SK-N-SH (cell line): ENCODE measurements around the gene ESPNL. TPM values are rescaled to one million over a fixed set of nuclear protein-coding genes. Genes with fewer than 3 reads are reported as not detected.

Source experiments
- CTCF ChIA-PET: fragments of 300-600, 350-600 bp; formaldehyde crosslinking; extraction: SDS; loops from one replicate; lab custom pipeline; 2021; lab: Yijun Ruan, JAX
- POLR2A ChIA-PET: fragments of 350-600 bp; sonication (Branson Sonifier 250); formaldehyde crosslinking; extraction: SDS; loops from one replicate; lab custom pipeline; 2020; ENCODE audit warnings: antibody characterized with exemption, inconsistent platforms; lab: Yijun Ruan, JAX
- DNase-seq: peaks from one replicate; pipeline ENCODE4 v3.0.0; 2012
- H2AFZ ChIP-seq: fragments of 200-600 bp; sonication (generic); 2 replicates; pipeline ENCODE4 v1.8.1; 2016; ENCODE audit warnings: antibody characterized with exemption, mild to moderate bottlenecking, low read depth
- H3F3A ChIP-seq: fragments of 200-600 bp; sonication (generic); replicated peaks from 2 replicates; pipeline ENCODE3; 2016; ENCODE audit warnings: antibody characterized with exemption, mild to moderate bottlenecking; ENCODE audit not compliant: insufficient read depth
- H3K27ac ChIP-seq, 2 experiments: fragments of 200-500 bp in 1 of 2; fragments of 200-600 bp in 1 of 2; sonication (Bioruptor generic) in 1 of 2; sonication (generic), shearing (Covaris generic) in 1 of 2; 2 replicates each; pipeline versions ENCODE4 v1.5.1 to v1.6.1; 2014 to 2016; ENCODE audit warnings: low read depth in 2 of 2, inconsistent platforms in 1 of 2, low read length in 1 of 2, mild to moderate bottlenecking in 1 of 2, mixed read lengths in 1 of 2
- H3K27me3 ChIP-seq: fragments of 200-600 bp; sonication (generic), shearing (Covaris generic); 2 replicates; pipeline ENCODE4 v1.6.1; 2016; ENCODE audit warnings: mixed run types; ENCODE audit not compliant: insufficient read depth
- H3K36me3 ChIP-seq, 2 experiments: fragments of 200-500 bp in 1 of 2; fragments of 200-600 bp in 1 of 2; sonication (Bioruptor generic) in 1 of 2; sonication (generic) in 1 of 2; replicated peaks in 1 of 2; 2 replicates each; pipeline versions ENCODE3 to v1.5.1; 2014 to 2016; ENCODE audit warnings: low read length in 1 of 2, mild to moderate bottlenecking in 1 of 2; ENCODE audit not compliant: insufficient read depth in 2 of 2, control insufficient read depth in 1 of 2
- H3K4me1 ChIP-seq, 2 experiments: fragments of 200-500 bp in 1 of 2; fragments of 200-600 bp in 1 of 2; sonication (Bioruptor generic) in 1 of 2; sonication (generic), shearing (Covaris generic) in 1 of 2; 2 replicates each; pipeline versions ENCODE4 v1.5.1 to v1.6.1; 2014 to 2016; ENCODE audit warnings: low read depth in 1 of 2, low read length in 1 of 2, mixed run types in 1 of 2; ENCODE audit not compliant: insufficient read depth in 2 of 2, control insufficient read depth in 1 of 2
- H3K4me2 ChIP-seq: fragments of 200-600 bp; sonication (generic), shearing (Covaris generic); 2 replicates; pipeline ENCODE4 v1.6.1; 2017; ENCODE audit warnings: mixed run types
- H3K4me3 ChIP-seq, 2 experiments: fragments of 200-500 bp in 1 of 2; fragments of 200-600 bp in 1 of 2; sonication (Bioruptor generic) in 1 of 2; sonication (generic), shearing (Covaris generic) in 1 of 2; 2 replicates each; pipeline versions ENCODE4 v1.5.1 to v1.8.1; 2014 to 2016; ENCODE audit warnings: low read depth in 2 of 2, inconsistent platforms in 1 of 2, low read length in 1 of 2, mild to moderate bottlenecking in 1 of 2, mixed read lengths in 1 of 2, moderate library complexity in 1 of 2
- H3K79me2 ChIP-seq: fragments of 200-600 bp; sonication (generic); 2 replicates; pipeline ENCODE4 v1.8.1; 2017; ENCODE audit warnings: mild to moderate bottlenecking; ENCODE audit not compliant: insufficient read depth
- H3K9ac ChIP-seq: fragments of 200-600 bp; sonication (generic); 2 replicates; pipeline ENCODE4 v1.6.1; 2017; ENCODE audit warnings: mixed run types
- H3K9me2 ChIP-seq: fragments of 200-600 bp; sonication (generic); 2 replicates; pipeline ENCODE4 v1.6.1; 2017; ENCODE audit warnings: mixed run types
- H3K9me3 ChIP-seq: fragments of 200-600 bp; sonication (generic); 2 replicates; pipeline ENCODE4 v1.6.1; 2017; ENCODE audit warnings: mixed run types, mild to moderate bottlenecking, moderate library complexity
- H4K20me1 ChIP-seq: fragments of 200-600 bp; sonication (generic); 2 replicates; pipeline ENCODE4 v1.6.1; 2017; ENCODE audit warnings: mild to moderate bottlenecking, mixed run types; ENCODE audit not compliant: insufficient read depth
- EP300 ChIP-seq, 2 experiments: IDR thresholded peaks; 2 replicates each; pipeline versions ENCODE4 v1.4.0 to v1.6.1; 2012; ENCODE audit warnings: borderline replicate concordance in 1 of 2, low read depth in 1 of 2, low read length in 1 of 2
- EZH2phosphoT487 ChIP-seq: fragments of 200-600 bp; sonication (generic); IDR thresholded peaks from 2 replicates; pipeline ENCODE4 v1.6.1; 2017; ENCODE audit warnings: low read depth, mixed run types, mild to moderate bottlenecking, antibody characterized with exemption, moderate library complexity, borderline replicate concordance
- GABPA ChIP-seq: IDR thresholded peaks from 2 replicates; pipeline ENCODE4 v1.4.0; 2012; ENCODE audit warnings: low read depth, mild to moderate bottlenecking
- NRF1 ChIP-seq: IDR thresholded peaks from 2 replicates; pipeline ENCODE4 v1.6.1; 2012; ENCODE audit warnings: low read depth, mild to moderate bottlenecking, low read length
- RFX5 ChIP-seq: IDR thresholded peaks from 2 replicates; pipeline ENCODE4 v1.6.1; 2012; ENCODE audit warnings: mild to moderate bottlenecking, improper control_type of control experiment, low read length
- RXRA ChIP-seq: IDR thresholded peaks from 2 replicates; pipeline ENCODE4 v1.4.0; 2012; ENCODE audit warnings: low read depth, mild to moderate bottlenecking, borderline replicate concordance
- YY1 ChIP-seq: IDR thresholded peaks from 2 replicates; pipeline ENCODE4 v1.4.0; 2012; ENCODE audit warnings: low read depth, mild to moderate bottlenecking
- whole genome bisulfite sequencing: methylation state at CpG from one replicate; pipeline ENCODE4 v1.1.6; 2017; ENCODE audit warnings: low lambda C conversion rate; 5-methylcytosine and 5-hydroxymethylcytosine counted together
- polyA plus RNA-seq, 3 experiments: library from polyadenylated mRNA; depleted of rRNA; stranded (reverse); fragments of >200 nt; gene quantifications; 2 replicates each; pipeline ENCODE4 v1.2.3, GENCODE V29; 2012
- TF ChIP-seq, protein P1 (sequence below): IDR thresholded peaks from 2 replicates; pipeline ENCODE4 v1.4.0; 2012; ENCODE audit warnings: low read depth
- TF ChIP-seq, protein P2 (sequence below): IDR thresholded peaks from 2 replicates; pipeline ENCODE4; 2012
- TF ChIP-seq, protein P3 (sequence below): IDR thresholded peaks from 2 replicates; pipeline ENCODE4 v1.6.1; 2012; ENCODE audit warnings: mild to moderate bottlenecking, low read depth, low read length, moderate library complexity
- TF ChIP-seq, protein P4 (sequence below): fragments of 150-350 bp; IDR thresholded peaks from 2 replicates; pipeline ENCODE4 v1.6.1; 2017; ENCODE audit warnings: antibody characterized with exemption, low read length, low read depth, borderline replicate concordance

Gene ESPNL
- polyA plus RNA-seq, 1 of the 3 experiments (the other 2 are of a cell fraction) = 0.05 TPM

DNA sequence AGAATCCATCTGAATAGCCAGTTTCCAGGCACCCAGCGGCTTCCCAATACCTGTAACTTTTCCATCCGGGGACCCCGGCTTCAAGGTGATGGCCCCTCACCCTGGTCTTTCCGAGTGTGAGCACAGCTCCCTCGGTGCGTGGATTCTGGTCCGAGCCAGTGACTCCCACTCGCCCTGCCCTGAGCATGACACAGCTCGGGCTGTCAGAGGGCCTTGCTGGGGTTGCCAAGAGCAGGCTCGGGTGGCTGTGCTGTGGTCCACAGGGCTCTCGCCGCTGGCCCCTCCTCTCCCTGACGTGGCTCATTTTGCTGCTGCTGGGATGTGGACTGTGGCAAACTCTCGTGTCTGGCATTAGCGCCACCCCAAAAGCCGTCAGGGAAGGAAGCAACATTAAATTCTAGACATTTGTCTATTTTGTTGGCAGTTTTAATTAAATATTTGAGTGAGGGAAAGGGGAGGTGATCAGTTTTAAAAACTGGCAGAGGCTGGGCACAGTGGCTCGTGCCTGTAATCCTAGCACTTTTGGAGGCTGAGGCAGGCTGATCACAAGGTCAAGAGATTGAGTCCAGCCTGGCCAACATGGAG is 5.6 kb upstream of the ESPNL start:
- Histone ChIP-seq H3K79me2 (no peaks in the 10 kb centered on the region), H3K9me2 (no peaks in the 10 kb centered on the region), H3K9ac (no peak overlapping the region), H2AFZ (no peak overlapping the region), H3K9me3 (no peaks in the 10 kb centered on the region), H3K27ac (no peak overlapping the region), H3F3A (no peaks in the 10 kb centered on the region), H3K4me2 (no peak overlapping the region), H3K27me3 (no peaks in the 10 kb centered on the region), H3K36me3 (no peaks in the 10 kb centered on the region), H3K4me1 (peaks cover 3% of the 10 kb centered on the region in 2 experiments; a peak in 2 of 4 replicates), H4K20me1 (no peaks in the 10 kb centered on the region), H3K4me3 (no peak overlapping the region)
- DNase-seq = peak; percentile 19
- TF ChIP-seq, protein P1, sequence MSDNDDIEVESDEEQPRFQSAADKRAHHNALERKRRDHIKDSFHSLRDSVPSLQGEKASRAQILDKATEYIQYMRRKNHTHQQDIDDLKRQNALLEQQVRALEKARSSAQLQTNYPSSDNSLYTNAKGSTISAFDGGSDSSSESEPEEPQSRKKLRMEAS = no peak
- TF ChIP-seq, protein P2, sequence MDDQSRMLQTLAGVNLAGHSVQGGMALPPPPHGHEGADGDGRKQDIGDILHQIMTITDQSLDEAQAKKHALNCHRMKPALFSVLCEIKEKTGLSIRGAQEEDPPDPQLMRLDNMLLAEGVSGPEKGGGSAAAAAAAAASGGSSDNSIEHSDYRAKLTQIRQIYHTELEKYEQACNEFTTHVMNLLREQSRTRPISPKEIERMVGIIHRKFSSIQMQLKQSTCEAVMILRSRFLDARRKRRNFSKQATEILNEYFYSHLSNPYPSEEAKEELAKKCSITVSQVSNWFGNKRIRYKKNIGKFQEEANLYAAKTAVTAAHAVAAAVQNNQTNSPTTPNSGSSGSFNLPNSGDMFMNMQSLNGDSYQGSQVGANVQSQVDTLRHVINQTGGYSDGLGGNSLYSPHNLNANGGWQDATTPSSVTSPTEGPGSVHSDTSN = no peak
- no peak for TF ChIP-seq YY1
- no peak for TF ChIP-seq RFX5
- no peak for TF ChIP-seq EP300 (IDR thresholded peaks at IDR 0.05; ENCODE audit: borderline replicate concordance in 1 of 2, low read depth in 1 of 2, low read length in 1 of 2)
- TF ChIP-seq GABPA = no peak
- TF ChIP-seq, protein P3, sequence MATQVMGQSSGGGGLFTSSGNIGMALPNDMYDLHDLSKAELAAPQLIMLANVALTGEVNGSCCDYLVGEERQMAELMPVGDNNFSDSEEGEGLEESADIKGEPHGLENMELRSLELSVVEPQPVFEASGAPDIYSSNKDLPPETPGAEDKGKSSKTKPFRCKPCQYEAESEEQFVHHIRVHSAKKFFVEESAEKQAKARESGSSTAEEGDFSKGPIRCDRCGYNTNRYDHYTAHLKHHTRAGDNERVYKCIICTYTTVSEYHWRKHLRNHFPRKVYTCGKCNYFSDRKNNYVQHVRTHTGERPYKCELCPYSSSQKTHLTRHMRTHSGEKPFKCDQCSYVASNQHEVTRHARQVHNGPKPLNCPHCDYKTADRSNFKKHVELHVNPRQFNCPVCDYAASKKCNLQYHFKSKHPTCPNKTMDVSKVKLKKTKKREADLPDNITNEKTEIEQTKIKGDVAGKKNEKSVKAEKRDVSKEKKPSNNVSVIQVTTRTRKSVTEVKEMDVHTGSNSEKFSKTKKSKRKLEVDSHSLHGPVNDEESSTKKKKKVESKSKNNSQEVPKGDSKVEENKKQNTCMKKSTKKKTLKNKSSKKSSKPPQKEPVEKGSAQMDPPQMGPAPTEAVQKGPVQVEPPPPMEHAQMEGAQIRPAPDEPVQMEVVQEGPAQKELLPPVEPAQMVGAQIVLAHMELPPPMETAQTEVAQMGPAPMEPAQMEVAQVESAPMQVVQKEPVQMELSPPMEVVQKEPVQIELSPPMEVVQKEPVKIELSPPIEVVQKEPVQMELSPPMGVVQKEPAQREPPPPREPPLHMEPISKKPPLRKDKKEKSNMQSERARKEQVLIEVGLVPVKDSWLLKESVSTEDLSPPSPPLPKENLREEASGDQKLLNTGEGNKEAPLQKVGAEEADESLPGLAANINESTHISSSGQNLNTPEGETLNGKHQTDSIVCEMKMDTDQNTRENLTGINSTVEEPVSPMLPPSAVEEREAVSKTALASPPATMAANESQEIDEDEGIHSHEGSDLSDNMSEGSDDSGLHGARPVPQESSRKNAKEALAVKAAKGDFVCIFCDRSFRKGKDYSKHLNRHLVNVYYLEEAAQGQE = no peak
- no peak for TF ChIP-seq NRF1
- TF ChIP-seq, protein P4, sequence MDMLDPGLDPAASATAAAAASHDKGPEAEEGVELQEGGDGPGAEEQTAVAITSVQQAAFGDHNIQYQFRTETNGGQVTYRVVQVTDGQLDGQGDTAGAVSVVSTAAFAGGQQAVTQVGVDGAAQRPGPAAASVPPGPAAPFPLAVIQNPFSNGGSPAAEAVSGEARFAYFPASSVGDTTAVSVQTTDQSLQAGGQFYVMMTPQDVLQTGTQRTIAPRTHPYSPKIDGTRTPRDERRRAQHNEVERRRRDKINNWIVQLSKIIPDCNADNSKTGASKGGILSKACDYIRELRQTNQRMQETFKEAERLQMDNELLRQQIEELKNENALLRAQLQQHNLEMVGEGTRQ = no peak
- TF ChIP-seq EZH2phosphoT487 = no peak
- TF ChIP-seq RXRA = no peak
- 94% methylated on average over 12 of the region's 17 CpGs for WGBS
- POLR2A ChIA-PET = no interaction called here
- CTCF ChIA-PET = no interaction called here
